Measurements from ENCODE around the gene CBY3. TPM values are rescaled to one million over a fixed set of nuclear protein-coding genes. Genes with fewer than 3 reads are reported as not detected.
"Not testable (repeated sequence)": the region's sequence is repeated elsewhere in the genome, so short reads cannot be mapped to it uniquely, and the experiment has no call there.

Gene CBY3
- total RNA-seq, 6 experiments from 2014 or later, result not detected

GRCh38 chr5:179650245-179650644 is 30.6 kb downstream of the CBY3 start:
- H3K36me3 ChIP-seq; DNase-seq; H3K9me3 ChIP-seq; H3K4me1 ChIP-seq; intact Hi-C loops (cut with DNase I); H3K27ac ChIP-seq; H3K27me3 ChIP-seq; ATAC-seq; H3K4me3 ChIP-seq: not testable (repeated sequence)
- 72% methylated on average over 2 of the region's 26 CpGs for WGBS (ENCODE audit: insufficient coverage, low coverage, low lambda C conversion rate, missing lambda C conversion rate)

- intact Hi-C loops (cut with DNase I); H3K27ac ChIP-seq; H3K27me3 ChIP-seq; H3K9me3 ChIP-seq; DNase-seq; H3K36me3 ChIP-seq; H3K4me3 ChIP-seq; H3K4me1 ChIP-seq: not testable (repeated sequence)
- ATAC-seq, result peak in 1 of 4 donors; percentile 27
- WGBS (ENCODE audit: insufficient coverage, low coverage, low lambda C conversion rate, missing lambda C conversion rate), result no CpG with 5 or more reads among the region's 10 CpGs
Measured at GRCh38 chr5:179649166-179649703, 31.6 kb downstream of the CBY3 start.

- TF ChIP-seq CTCF (IDR thresholded peaks at IDR 0.05), result no peak
- TF ChIP-seq POLR2A (IDR thresholded peaks at IDR 0.05), result no peak
- Histone ChIP-seq H3K9me3 (no peaks in the 10 kb centered on the region), H3K4me3 (no peak overlapping the region), H3K36me3 (no peaks in the 10 kb centered on the region), H3K4me1 (no peaks in the 10 kb centered on the region), H3K27me3 (no peaks in the 10 kb centered on the region), H3K27ac (no peak overlapping the region)
- DNase-seq (no peak), ATAC-seq (no peak)
- intact Hi-C loops (cut with DNase I), result no loop called here
- 73% methylated on average over 3 of the region's 9 CpGs for WGBS (ENCODE audit: insufficient coverage, low coverage, low lambda C conversion rate, missing lambda C conversion rate)
Measured at GRCh38 chr5:179648410-179648809, 32.4 kb downstream of the CBY3 start.

GRCh38 chr5:179644766-179645165 is 36.1 kb downstream of the CBY3 start:
- WGBS (ENCODE audit: insufficient coverage, low coverage, low lambda C conversion rate, missing lambda C conversion rate), result 88% methylated on average over 3 of the region's 5 CpGs
- intact Hi-C loops (cut with DNase I), result not testable (repeated sequence)

GRCh38 chr5:179643141-179643920 is 37.5 kb downstream of the CBY3 start:
- H3K36me3 ChIP-seq; H3K4me1 ChIP-seq; intact Hi-C loops (cut with DNase I); H3K4me3 ChIP-seq; H3K27ac ChIP-seq; H3K9me3 ChIP-seq; H3K27me3 ChIP-seq: not testable (repeated sequence)
- 76% methylated on average over 4 of the region's 16 CpGs for WGBS (ENCODE audit: insufficient coverage, low coverage, low lambda C conversion rate, missing lambda C conversion rate)
- ATAC-seq (peak in 1 of 4 donors; percentile 27), DNase-seq (peak in 1 of 3 donors; percentile 3)

More at GRCh38 chr5:179644766-179645165, 36.1 kb downstream of the CBY3 start:
- H3K36me3 ChIP-seq, H3K9me3 ChIP-seq, H3K4me1 ChIP-seq, H3K27me3 ChIP-seq, H3K4me3 ChIP-seq, DNase-seq, H3K27ac ChIP-seq: not testable (repeated sequence)
- ATAC-seq, result peak in 1 of 4 donors; percentile 9

- DNase-seq, result peak in 2 of 3 donors; percentile 4 to 26
- ATAC-seq, H3K27ac ChIP-seq: not testable (repeated sequence)
Measured at GRCh38 chr5:179642626-179643025, 38.2 kb downstream of the CBY3 start.

GRCh38 chr5:179641745-179642144 is 39.1 kb downstream of the CBY3 start:
- WGBS (ENCODE audit: insufficient coverage, low coverage, low lambda C conversion rate, missing lambda C conversion rate), result no CpG with 5 or more reads among the region's 4 CpGs
- DNase-seq; H3K4me3 ChIP-seq; ATAC-seq; intact Hi-C loops (cut with DNase I); H3K27ac ChIP-seq; H3K36me3 ChIP-seq; H3K27me3 ChIP-seq; H3K9me3 ChIP-seq; H3K4me1 ChIP-seq: not testable (repeated sequence)

More at GRCh38 chr5:179642626-179643025, 38.2 kb downstream of the CBY3 start:
- WGBS (ENCODE audit: insufficient coverage, low coverage, low lambda C conversion rate, missing lambda C conversion rate), result 83% methylated on average over 6 of the region's 17 CpGs
- H3K36me3 ChIP-seq; H3K4me3 ChIP-seq; intact Hi-C loops (cut with DNase I); H3K9me3 ChIP-seq; H3K27me3 ChIP-seq; H3K4me1 ChIP-seq: not testable (repeated sequence)

GRCh38 chr5:179639296-179639695 is 41.5 kb downstream of the CBY3 start:
- DNase-seq; intact Hi-C loops (cut with DNase I); ATAC-seq; H3K4me3 ChIP-seq; H3K36me3 ChIP-seq; H3K27ac ChIP-seq; H3K4me1 ChIP-seq; H3K9me3 ChIP-seq; H3K27me3 ChIP-seq: not testable (repeated sequence)
- 91% methylated on average over 4 of the region's 11 CpGs for WGBS (ENCODE audit: insufficient coverage, low coverage, low lambda C conversion rate, missing lambda C conversion rate)

GRCh38 chr5:179634370-179635172 is 46.3 kb downstream of the CBY3 start:
- DNase-seq; intact Hi-C loops (cut with DNase I); H3K27ac ChIP-seq; H3K4me1 ChIP-seq; H3K9me3 ChIP-seq; H3K4me3 ChIP-seq; H3K36me3 ChIP-seq; H3K27me3 ChIP-seq: not testable (repeated sequence)
- ATAC-seq, result peak; percentile 95 to 99 (median 98)
- no CpG with 5 or more reads among the region's 49 CpGs for WGBS (ENCODE audit: insufficient coverage, low coverage, low lambda C conversion rate, missing lambda C conversion rate)
